A549 treated with ZK216348 at 1 μM for 4 hours (cell line): ENCODE data around the gene TMEM229B. TPM values are rescaled to one million over a fixed set of nuclear protein-coding genes. Genes with fewer than 3 reads are reported as not detected.

Experiments
- total RNA-seq: library from RNA; stranded (reverse); fragments of 200-300 nt; extraction: Qiagen RNA extraction; gene quantifications from 5 replicates; pipeline ENCODE4 v1.2.3, GENCODE V29; 2022; ENCODE audit warnings: low read depth

TMEM229B gene
- total RNA-seq, result 0.15 to 0.24 TPM (median 0.18 TPM) in 5 replicates

GRCh38 chr14:67487937-67488893 is at the start of gene TMEM229B:
TSS of gene TMEM229B (minus strand) at chr14:67488721. CDS start at chr14:67473923, 14,798 bp downstream.

GRCh38 chr14:67532998-67533753 is 44.7 kb upstream of the TMEM229B start, which contains the start of gene PLEKHH1:
TSS of gene PLEKHH1 (plus strand) at chr14:67533290. CDS start at chr14:67541868, 8,578 bp downstream.

Other genes starting within 250 kb of the TMEM229B start
- 10.2 to 21.7 TPM (median 16.8 TPM) in 5 replicates for gene PALS1, start 247.3 kb downstream of the TMEM229B start, total RNA-seq
- 74.1 to 132 TPM (median 76.2 TPM) in 5 replicates for gene ATP6V1D, start 128.9 kb downstream of the TMEM229B start, total RNA-seq
- 231 to 393 TPM (median 251 TPM) in 5 replicates for gene EIF2S1, start 128.4 kb downstream of the TMEM229B start, total RNA-seq
- gene PLEK2, start 76.6 kb downstream of the TMEM229B start, total RNA-seq, result 18.2 to 25.9 TPM (median 20.9 TPM) in 5 replicates
- gene PLEKHH1, start 44.6 kb upstream of the TMEM229B start, total RNA-seq, result 3.3 to 5.4 TPM (median 3.7 TPM) in 5 replicates
- gene PIGH, start 111.5 kb upstream of the TMEM229B start, total RNA-seq, result 17.3 to 23.0 TPM (median 18.7 TPM) in 5 replicates
- gene ARG2, start 131.2 kb upstream of the TMEM229B start, total RNA-seq, result 1.4 to 2.6 TPM (median 2.2 TPM) in 5 replicates
- 79.6 to 91.7 TPM (median 84.9 TPM) in 5 replicates for gene VTI1B, start 185.9 kb upstream of the TMEM229B start, total RNA-seq
- 56.0 to 64.2 TPM (median 61.5 TPM) in 5 replicates for gene RDH11, start 207.0 kb upstream of the TMEM229B start, total RNA-seq
- 0.25 TPM in 1 of 5 replicates, not detected in the others for gene RDH12, start 213.2 kb upstream of the TMEM229B start, total RNA-seq